Adrenal gland (tissue), 5 donors: ENCODE measurements around the gene TRIO.

Experiments
- CTCF ChIP-seq, 6 experiments: fragments of 450-650 bp in 4 of 6; fragments of 200-600 bp in 2 of 6; sonication (generic) in 1 of 6; IDR thresholded peaks; 1 replicate in 5 of 6; 2 replicates in 1 of 6; pipeline versions ENCODE4 v1.5.1 to v1.8.0; 2016 to 2021; ENCODE audit warnings: antibody characterized with exemption in 6 of 6, mild to moderate bottlenecking in 2 of 6, moderate library complexity in 1 of 6
- POLR2A ChIP-seq, 2 donors: fragments of 450-650 bp; IDR thresholded peaks; one replicate each; pipeline ENCODE4 v1.6.1; 2017; ENCODE audit warnings: antibody characterized with exemption in 2 of 2, mild to moderate bottlenecking in 2 of 2, moderate library complexity in 1 of 2
- donor health status: DM: no; HTN: no; CAD: no.

- TF ChIP-seq CTCF (IDR thresholded peaks at IDR 0.05) = no peak
- no peak for TF ChIP-seq POLR2A (IDR thresholded peaks at IDR 0.05)
Measured at GRCh38 chr5:14263699-14264098, 120.6 kb downstream of the TRIO start.
